GM18519 (cell line): ENCODE data around the gene SLC4A11.

Experiments
- ATAC-seq: cut with Tn5 transposase; IDR thresholded peaks from one replicate; pipeline ENCODE4 v1.9.1; 2021; ENCODE audit warnings: mild to moderate bottlenecking, moderate library complexity; ENCODE audit not compliant: unreplicated experiment, low FRiP score

The SLC4A11 gene

GRCh38 chr20:3247638-3248037, 8.6 kb upstream of the SLC4A11 start:
- ATAC-seq: no peak

DNA sequence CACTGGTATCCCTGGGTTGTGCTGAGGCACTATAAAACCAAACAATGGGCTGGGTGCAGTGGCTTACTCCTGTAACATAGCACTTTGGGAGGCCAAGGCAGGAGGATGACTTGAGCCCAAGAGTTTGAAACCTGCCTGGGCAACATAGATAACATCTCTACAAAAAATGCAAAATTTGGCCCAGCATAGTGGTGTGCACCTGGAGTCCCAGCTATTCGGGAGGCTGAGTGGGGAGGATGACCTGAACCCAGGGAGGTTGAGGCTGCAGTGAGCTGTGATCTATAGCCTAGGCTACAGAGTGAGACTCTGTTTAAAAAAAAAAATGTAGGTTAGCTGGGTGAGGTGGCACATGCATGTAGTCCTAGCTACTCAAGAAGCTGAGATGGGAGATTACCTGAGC, 7.7 kb upstream of the SLC4A11 start:
- no peak for ATAC-seq

GRCh38 chr20:3245711-3246110, 6.7 kb upstream of the SLC4A11 start:
- ATAC-seq: no peak

DNA sequence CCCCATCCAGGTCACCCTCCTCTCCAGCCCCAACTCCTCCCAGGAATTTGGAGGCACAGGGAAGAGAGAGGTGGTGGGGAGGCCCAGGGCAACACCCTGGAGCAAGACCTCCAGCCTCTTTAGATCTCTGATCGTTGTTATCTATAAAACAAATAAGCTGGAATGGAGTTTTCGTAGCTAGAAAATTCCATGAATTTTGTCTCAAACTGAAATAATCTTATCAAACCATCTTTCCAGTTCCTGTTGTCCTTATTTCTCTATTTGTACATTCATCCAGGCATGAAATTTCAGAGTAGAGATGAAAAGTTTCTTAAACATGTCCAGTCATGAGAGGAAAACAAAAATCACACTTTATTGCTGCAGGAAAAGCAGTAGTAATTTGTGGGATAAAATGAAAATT, 6.2 kb upstream of the SLC4A11 start:
- ATAC-seq: no peak

DNA sequence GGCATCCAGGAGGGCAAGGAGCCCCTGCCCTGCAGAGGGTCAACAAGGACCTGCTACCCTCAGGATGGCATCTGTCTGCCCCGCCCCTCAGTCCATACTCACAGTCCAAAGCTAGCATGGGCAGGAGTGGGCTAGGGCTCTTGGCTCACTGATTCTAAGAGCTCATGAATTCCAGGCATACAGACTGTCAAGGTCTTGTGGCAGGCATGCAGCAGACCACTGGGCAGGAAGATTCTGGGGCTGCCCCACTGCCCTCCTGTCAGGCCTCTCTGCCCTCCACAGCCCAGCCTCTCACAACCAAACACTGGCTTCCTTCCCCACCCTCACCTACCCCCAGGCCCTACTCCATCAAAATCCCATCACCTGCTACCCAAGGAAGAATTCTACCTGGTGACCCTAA, 5.6 kb upstream of the SLC4A11 start:
- ATAC-seq: no peak

DNA sequence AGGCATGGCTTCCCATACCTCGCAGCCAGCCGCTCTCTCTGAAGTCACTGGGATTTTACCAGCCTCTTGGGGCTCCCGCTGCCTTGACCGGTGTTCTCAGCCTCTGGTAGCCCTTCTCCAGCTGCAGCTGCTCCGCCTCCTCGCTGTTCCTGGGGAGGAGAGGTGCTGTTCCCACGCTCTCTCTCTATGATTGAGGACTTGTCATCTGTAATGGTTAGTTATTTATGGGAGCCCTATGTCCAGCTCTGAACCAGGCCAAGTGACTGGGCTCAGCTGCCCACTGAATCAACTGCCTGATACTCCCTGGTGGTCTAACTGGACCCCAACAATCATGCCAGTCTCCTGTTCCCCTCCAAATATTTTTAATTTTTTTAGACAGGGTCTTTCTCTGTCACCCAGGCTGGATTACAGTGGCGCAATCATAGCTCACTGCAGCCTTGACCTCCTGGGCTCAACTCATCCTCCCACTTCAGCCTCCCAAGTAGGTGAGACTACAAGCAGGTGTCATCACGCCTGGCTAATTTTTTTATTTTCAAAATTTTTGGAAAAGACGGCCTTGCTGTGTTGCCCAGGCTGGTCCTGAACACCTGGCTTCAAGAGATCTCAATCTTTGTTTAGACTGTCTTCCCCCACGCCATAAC, 4.8 kb upstream of the SLC4A11 start:
- ATAC-seq: no peak

- ATAC-seq: no peak
These were observed 3.2 kb upstream of the SLC4A11 start for GRCh38 chr20:3242172-3242692.

DNA sequence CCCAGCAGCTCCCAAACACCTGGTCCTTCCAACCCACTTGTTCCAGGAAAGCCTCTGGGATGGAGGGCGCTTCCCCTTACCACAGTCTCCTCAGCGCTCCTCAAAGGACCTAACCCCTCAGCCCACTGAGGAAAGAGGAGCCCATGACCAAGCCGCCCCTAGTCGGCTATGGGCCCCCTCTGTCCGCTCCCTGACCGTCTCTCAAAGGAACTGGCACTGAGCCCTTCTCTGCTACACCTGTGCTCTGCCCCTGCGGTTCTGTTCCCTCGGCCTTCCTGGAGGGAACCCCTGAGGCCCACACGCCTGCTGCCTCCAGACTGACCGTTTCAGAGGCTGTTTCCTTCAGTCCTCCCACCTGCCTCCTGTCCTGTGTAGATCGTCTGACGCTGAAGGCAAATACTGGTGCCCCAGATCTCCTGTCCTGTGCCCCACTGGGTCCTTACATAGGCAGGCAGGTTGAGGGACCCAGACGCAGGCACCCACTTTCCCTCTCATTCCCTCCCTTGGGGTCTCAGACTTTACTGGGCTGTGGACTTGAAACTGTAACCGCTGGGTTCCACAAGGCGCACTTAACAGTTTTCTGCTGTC, 1.9 kb upstream of the SLC4A11 start:
- no peak for ATAC-seq

DNA sequence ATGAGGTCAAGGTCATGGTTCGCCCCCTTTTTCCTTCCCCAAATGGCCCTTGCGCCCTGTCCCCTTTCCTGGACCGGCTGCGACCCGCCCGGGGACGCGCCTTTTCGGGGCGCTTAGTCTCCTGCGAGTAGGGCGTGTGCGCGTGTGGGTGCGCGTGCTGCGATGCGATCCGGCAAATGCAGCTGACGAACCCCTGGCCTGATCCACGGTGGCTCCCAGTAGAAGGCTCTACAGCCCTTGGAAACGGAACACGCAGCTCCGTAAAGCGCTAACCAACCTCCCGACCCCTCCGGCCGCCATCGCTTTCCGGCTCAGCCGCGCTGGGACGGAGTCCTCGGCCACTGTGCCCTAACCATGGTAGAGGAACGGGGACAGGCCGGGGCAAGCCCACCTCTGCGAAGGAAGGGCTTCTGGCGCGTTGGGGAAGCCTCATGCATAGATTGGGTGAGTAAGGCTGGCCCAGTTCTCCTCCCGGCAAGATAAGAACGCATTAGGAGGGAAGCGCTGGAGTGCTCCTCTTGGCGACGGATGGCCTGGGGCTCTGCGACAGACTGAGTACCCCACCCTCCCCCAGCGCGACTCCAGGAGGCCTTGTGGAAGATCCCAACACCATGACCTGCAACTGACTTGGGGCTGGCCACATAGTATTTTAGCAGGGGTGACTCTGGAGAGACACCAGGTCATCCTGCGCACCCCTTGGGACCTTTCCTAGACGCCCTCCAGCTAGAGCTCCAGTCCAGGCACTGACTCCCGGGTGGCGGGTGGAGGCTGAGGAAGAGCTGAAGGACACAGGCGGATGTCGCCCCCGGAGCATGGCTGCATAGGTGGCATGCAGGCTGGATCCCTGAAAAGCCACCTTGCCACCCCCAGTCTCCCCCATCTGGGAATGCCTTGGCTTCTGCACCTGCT, 1.1 kb upstream of the SLC4A11 start:
- no peak for ATAC-seq

- ATAC-seq: no peak
These were observed 369 bp downstream of the SLC4A11 start for GRCh38 chr20:3238616-3239025.

DNA sequence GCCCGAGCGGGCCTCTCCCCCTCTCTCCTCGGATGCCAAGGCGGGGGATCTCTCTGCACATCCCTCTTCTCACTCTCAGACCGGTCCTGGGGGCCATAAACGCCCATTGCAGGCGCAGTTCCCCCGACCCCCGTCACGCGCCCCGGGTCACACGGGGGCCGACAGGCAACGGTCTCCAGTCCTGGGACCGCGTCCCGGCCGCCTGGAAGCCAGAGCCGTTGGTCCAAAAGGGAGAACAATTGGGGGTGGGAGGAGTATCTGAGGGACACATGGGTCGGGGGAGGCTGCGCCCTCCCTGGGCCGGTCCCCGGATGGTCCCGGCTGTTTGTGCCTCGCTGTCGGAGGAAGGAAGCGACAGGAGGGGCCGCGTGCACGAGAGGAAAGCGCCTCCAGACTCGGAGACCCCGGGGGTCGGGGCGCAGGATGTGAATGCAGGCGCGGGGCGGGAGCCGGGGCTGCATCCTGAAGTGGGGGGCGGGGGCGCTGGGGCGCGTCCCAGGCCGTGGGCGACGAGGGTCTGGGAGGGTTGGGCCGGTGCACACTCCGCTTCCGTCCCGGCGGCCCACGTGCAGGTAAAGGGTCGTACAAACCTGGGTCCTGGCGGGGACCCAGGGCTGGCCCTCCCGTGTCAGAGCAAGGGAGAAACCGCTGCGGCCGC, 903 bp downstream of the SLC4A11 start:
- no peak for ATAC-seq

- no peak for ATAC-seq
These were observed 1.7 kb downstream of the SLC4A11 start for GRCh38 chr20:3237011-3237957.

GRCh38 chr20:3235666-3236324, 3.2 kb downstream of the SLC4A11 start:
- ATAC-seq: no peak

GRCh38 chr20:3233991-3234498, 4.9 kb downstream of the SLC4A11 start:
- no peak for ATAC-seq

GRCh38 chr20:3233131-3233990, 5.6 kb downstream of the SLC4A11 start:
- no peak for ATAC-seq

- no peak for ATAC-seq
These were observed 7.0 kb downstream of the SLC4A11 start for GRCh38 chr20:3231889-3232588.

DNA sequence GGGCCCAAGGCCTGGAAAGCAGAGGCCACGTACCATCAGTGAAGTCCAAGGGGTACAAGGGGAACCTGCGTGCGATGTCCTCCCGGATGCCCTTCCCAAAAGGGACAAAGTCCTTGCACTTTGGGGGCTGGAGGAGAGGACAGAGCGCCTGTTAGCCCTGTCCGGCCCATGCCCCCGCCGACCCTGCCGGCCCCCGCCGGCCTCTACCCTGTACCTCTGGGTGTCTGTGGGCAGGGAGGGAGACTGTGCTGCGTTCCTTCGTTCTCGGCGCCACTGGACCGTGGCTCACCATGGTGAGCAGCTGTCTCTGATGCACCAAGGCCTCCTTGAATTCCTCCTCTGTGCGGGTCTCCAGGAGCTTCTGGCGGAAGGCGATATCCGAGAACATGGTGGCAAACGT, 7.9 kb downstream of the SLC4A11 start:
- no peak for ATAC-seq

DNA sequence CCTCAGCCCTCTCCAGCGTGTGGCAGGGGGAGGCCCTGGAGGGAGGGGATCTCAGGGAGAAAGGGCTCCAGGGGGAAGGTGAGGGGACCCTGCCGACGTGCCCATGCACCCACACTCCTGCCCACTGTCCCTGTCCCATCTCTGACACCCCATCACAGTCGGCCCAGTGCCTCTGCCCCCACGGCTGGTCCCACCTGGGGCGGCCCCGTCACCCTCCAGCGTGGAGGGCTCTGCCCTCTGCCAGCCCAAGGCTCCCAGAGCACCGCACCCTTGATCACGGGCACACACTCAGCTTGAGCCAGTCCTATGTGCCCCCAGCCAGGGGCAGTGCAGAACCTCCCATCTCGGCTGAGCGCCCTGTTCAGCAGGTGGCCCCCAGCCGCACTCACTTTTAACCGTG, 9.2 kb downstream of the SLC4A11 start:
- no peak for ATAC-seq
